Measurements from ENCODE around the gene BNIP3.

BNIP3 gene

DNA sequence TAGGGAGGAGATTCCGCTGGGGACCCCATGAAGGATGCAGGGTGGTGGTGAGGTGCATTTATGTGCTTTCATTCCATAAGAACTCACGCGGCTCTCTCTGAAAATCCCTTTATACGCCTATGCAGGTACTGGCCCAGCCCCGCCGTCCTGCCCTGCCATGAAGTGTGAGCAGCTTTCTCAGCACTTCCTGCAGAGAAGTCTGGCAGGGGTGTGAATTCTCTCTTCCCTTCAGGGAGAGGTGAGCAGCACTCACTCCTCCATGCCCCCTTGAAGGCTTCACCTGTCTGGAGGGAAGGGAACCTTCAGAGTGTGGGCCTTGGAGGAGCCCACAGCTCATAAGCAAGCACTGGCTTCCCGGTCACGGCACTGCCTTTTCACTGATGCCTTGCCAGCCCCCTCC is 47.0 kb downstream of the BNIP3 start:
- no peak for DNase-seq (ENCODE audit: low spot score)
- no peak for TF ChIP-seq CTCF (IDR thresholded peaks at IDR 0.05; ENCODE audit: extremely low read depth, missing control alignments)

GRCh38 chr10:131933696-131934086 is 48.0 kb downstream of the BNIP3 start:
- TF ChIP-seq CTCF (IDR thresholded peaks at IDR 0.05; ENCODE audit: extremely low read depth, missing control alignments): no peak
- no peak for DNase-seq (ENCODE audit: low spot score)

DNA sequence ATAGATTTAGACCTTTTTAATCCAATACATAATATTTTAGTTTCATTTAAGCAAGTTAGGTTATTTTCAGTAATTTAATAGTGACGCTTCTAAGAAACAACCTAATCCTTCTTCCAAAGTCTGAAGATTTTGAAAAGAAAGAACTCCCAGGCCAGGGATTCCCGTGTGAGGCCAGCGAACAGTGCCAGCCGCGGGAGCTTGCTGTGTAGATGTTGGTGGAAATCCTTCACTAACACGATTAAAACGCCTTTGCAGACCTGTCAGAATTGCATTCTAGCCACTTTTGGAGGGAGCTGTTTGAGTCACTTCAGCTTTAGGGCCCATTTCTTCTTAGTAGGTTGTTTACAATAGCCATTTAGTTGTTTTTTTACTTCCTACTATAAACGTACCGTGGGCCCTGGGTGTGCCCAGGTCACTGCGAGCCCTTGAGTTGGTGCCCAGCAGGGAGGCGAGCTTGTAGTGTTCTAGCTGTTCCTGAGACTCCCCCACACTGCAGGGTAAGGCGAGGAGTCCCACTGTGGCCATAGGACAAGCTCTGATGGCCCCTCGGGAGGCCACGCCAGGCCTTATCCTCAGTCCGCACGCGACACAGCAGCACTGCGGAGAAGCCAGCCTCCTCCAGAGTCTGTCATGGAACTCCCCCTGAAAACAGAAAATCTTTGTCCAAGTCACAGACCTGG is 48.6 kb downstream of the BNIP3 start:
- no peak for TF ChIP-seq CTCF (IDR thresholded peaks at IDR 0.05; ENCODE audit: extremely low read depth, missing control alignments)
- DNase-seq (ENCODE audit: low spot score): no peak

DNA sequence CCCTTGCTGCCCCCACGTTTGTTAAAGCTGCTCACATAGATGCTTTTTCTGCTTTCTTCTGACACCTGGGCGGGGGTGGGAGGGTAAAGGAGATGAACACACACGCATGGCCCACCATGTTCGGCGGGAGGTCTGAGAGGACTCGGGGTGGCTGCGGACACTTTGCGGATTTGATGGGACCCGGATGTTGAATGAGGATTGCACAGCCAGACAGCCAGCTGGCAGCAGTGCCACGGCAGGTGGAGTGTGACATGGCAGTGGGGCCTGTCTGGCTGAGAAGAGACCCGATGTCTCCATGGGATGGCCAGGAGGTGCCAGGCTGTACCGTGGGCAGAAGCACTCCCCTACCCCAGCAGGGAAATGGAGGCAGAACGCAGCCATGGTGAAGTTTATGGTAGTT is 49.7 kb downstream of the BNIP3 start:
- DNase-seq (ENCODE audit: low spot score): no peak
- no peak for TF ChIP-seq CTCF (IDR thresholded peaks at IDR 0.05; ENCODE audit: extremely low read depth, missing control alignments)

DNA sequence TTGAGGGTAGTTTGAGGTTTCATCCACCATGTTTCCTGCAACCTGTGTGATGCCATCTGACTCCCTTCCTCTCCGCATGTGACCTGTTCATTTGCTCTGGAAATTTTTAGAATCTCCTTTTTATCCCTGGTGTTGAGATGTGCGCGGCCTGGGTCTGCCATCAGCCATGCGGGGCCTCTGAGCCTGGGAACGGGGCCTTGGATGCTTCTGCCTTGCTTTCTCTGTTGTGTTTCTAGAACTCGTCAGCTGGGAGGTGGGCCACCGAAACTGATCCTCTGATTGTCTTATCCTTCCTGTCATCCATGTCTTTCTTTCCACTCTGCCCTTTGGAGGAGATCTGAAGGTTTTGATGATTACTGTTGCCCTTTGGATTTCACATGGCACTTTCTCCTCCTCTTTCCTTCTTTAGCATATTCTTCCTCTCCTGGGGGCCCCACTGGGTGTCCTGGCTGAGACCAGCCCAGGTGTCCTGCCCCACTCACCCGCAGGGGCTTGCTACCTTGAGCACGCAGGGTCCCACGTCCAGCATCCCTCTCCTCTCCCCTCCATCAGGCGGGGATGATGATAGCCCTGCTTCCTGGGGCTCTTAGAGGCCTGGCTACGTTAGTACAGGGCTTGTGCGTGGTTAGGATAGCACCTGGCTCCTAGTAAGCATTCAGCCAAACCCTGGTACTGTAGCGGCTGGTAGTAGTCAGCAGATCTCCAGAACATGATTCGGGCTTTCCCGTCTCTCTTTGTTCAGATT is 51.0 kb downstream of the BNIP3 start:
- no peak for DNase-seq (ENCODE audit: low spot score)
- no peak for TF ChIP-seq CTCF (IDR thresholded peaks at IDR 0.05; ENCODE audit: extremely low read depth, missing control alignments)

DNA sequence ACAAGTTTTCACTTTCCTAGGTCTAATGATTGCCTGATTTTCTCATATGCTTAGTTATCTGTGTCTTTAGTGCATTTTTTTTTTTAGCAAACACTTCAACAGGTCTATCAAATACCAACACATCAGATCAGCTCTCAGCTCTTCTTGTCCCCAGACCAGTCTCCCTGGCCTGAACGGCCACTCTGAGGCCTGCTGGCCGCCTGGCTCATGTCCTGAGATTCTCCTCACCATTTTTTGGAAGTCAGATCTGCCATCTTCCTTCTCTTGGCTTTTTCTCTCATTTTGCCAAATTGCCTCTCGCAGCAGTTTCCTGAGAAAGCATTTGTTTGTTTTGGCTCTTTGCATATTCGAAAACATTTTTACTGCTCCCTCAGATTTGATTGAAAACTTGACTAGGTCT is 51.6 kb downstream of the BNIP3 start:
- no peak for TF ChIP-seq CTCF (IDR thresholded peaks at IDR 0.05; ENCODE audit: extremely low read depth, missing control alignments)
- DNase-seq (ENCODE audit: low spot score): no peak

DNA sequence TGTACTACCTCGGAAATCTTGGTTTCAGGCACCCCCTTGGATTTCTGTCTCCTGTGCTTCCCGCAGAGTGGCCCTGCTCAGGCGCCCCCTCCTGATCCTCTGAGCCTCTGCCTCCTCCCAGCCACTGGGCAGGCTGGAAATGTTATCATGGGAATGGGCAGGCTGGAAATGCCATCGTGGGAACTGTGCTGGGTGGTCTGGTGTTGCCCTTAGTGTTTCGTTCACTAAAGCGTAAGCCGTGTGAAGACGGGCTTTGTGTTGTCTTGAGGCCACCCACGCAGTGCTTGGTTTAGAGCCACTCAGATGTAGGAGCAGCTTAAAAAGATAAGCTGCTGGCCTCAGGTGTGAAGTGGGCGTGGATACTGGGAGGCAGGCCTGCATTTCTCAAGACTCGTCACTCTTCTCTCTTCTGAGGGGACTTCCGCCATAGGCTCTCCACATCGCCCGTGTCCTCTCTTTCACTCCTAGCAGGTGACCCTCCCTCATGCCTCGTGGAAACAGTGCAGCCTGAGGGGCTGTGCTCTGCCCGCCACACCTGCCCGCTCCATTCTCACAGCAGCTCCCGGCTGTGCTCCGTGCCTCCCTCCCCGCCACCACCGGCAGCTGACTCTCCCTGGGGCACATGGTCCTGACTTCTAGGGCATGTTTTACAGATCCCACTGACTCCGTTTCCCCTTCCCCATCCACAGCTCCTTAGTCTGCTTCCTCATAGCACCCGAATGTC is 52.4 kb downstream of the BNIP3 start:
- no peak for TF ChIP-seq CTCF (IDR thresholded peaks at IDR 0.05; ENCODE audit: extremely low read depth, missing control alignments)
- DNase-seq (ENCODE audit: low spot score): peak; percentile 27

All from GM20000 (cell line).